H1 (cell line): ENCODE measurements around the gene CYP4F3. TPM values are rescaled to one million over a fixed set of nuclear protein-coding genes. Genes with fewer than 3 reads are reported as not detected.

Experiments used
- CTCF ChIA-PET: fragments of 300-600 bp; sonication (Branson Sonifier 250); formaldehyde crosslinking; loops from one replicate; lab custom pipeline; 2021; ENCODE audit not compliant: partially characterized antibody; lab: Charles Lee
- POLR2A ChIA-PET: fragments of 300-600 bp; sonication (Branson Sonifier 250); formaldehyde crosslinking; loops from one replicate; lab custom pipeline; 2021; ENCODE audit warnings: inconsistent platforms; ENCODE audit not compliant: partially characterized antibody; lab: Charles Lee
- DNase-seq, 2 experiments: peaks; one replicate each; pipeline versions ENCODE4 v3.0.0 to v3.0.0-alpha.2; 2010 to 2022; ENCODE audit warnings: low spot score in 2 of 2, low read depth in 1 of 2, mixed read lengths in 1 of 2
- FAIRE-seq: peaks from 2 replicates; lab custom pipeline; 2011; peaks lifted over from hg19 to GRCh38; lab: Jason Lieb, UNC
- H2AFZ ChIP-seq: 2 replicates; pipeline ENCODE4 v1.8.1; 2012; ENCODE audit warnings: low read length, inconsistent platforms
- H2AK5ac ChIP-seq: 2 replicates; pipeline ENCODE4 v1.6.1; 2013; ENCODE audit warnings: low read depth, low read length
- H2BK120ac ChIP-seq: replicated peaks from 2 replicates; pipeline ENCODE3; 2013; ENCODE audit warnings: low read depth, low read length, inconsistent platforms
- H2BK12ac ChIP-seq: 2 replicates; pipeline ENCODE4 v1.6.1; 2013; ENCODE audit warnings: low read depth, low read length
- H2BK15ac ChIP-seq: 2 replicates; pipeline ENCODE4 v1.6.1; 2013; ENCODE audit warnings: low read length
- H2BK20ac ChIP-seq: 2 replicates; pipeline ENCODE4 v1.6.1; 2013; ENCODE audit warnings: low read length
- H2BK5ac ChIP-seq: 2 replicates; pipeline ENCODE4 v1.6.1; 2013; ENCODE audit warnings: low read depth, low read length
- H3K14ac ChIP-seq: 2 replicates; pipeline ENCODE4 v1.6.1; 2013; ENCODE audit warnings: inconsistent platforms; ENCODE audit not compliant: insufficient read length
- H3K18ac ChIP-seq: 2 replicates; pipeline ENCODE4 v1.6.1; 2013; ENCODE audit warnings: low read length; ENCODE audit errors: extremely low read depth
- H3K23ac ChIP-seq: 2 replicates; pipeline ENCODE4 v1.6.1; 2013; ENCODE audit warnings: inconsistent platforms; ENCODE audit not compliant: insufficient read length
- H3K23me2 ChIP-seq: 2 replicates; pipeline ENCODE4 v1.6.1; 2013; ENCODE audit warnings: low read depth, low read length
- H3K27ac ChIP-seq: 2 replicates; pipeline ENCODE4 v1.6.1; 2011; ENCODE audit warnings: low read depth, low read length, inconsistent platforms
- H3K27me3 ChIP-seq, 4 experiments: replicated peaks in 1 of 4; 1 replicate in 1 of 4; 2 replicates in 3 of 4; pipeline versions ENCODE4 v1.6.1 to v1.8.1; 2011 to 2013; ENCODE audit warnings: low read length in 3 of 4, mild to moderate bottlenecking in 3 of 4, inconsistent platforms in 2 of 4, mixed read lengths in 2 of 4, moderate library complexity in 1 of 4; ENCODE audit not compliant: control insufficient read depth in 3 of 4, insufficient read depth in 3 of 4; ENCODE audit errors: extremely low read depth in 1 of 4
- H3K36me3 ChIP-seq, 4 experiments: 2 replicates each; pipeline versions ENCODE4 v1.6.1 to v1.8.1; 2011 to 2013; ENCODE audit warnings: mild to moderate bottlenecking in 4 of 4, low read length in 3 of 4, moderate library complexity in 2 of 4, control low read depth in 1 of 4, inconsistent platforms in 1 of 4; ENCODE audit not compliant: insufficient read depth in 4 of 4, control insufficient read depth in 2 of 4
- H3K4ac ChIP-seq: replicated peaks from 2 replicates; pipeline ENCODE3; 2013; ENCODE audit warnings: low read length, low read depth, mixed read lengths, inconsistent platforms; ENCODE audit not compliant: insufficient read length
- H3K4me1 ChIP-seq, 4 experiments: replicated peaks in 1 of 4; 1 replicate in 1 of 4; 2 replicates in 3 of 4; pipeline versions ENCODE4 v1.6.1 to v1.8.1; 2011 to 2013; ENCODE audit warnings: low read length in 3 of 4, inconsistent platforms in 2 of 4, mixed read lengths in 1 of 4; ENCODE audit not compliant: insufficient read depth in 4 of 4, control insufficient read depth in 3 of 4
- H3K4me2 ChIP-seq, 2 experiments: 2 replicates each; pipeline versions ENCODE4 v1.6.1 to v1.8.1; 2011 to 2013; ENCODE audit warnings: low read depth in 2 of 2, low read length in 2 of 2, control low read depth in 1 of 2, inconsistent platforms in 1 of 2, mild to moderate bottlenecking in 1 of 2; ENCODE audit not compliant: insufficient read depth in 1 of 2
- H3K4me3 ChIP-seq, 4 experiments: fragments of 200-600, 300-600 bp in 1 of 4; sonication (generic), shearing (Covaris generic), sonication (Bioruptor Twin) in 1 of 4; 2 replicates each; pipeline versions ENCODE4 v1.5.1 to v1.8.1; 2011 to 2016; ENCODE audit warnings: low read length in 4 of 4, low read depth in 3 of 4, control low read depth in 2 of 4, inconsistent platforms in 2 of 4, mild to moderate bottlenecking in 2 of 4, mixed read lengths in 1 of 4, moderate library complexity in 1 of 4; ENCODE audit not compliant: insufficient read depth in 2 of 4; ENCODE audit errors: extremely low read depth in 1 of 4
- H3K56ac ChIP-seq: replicated peaks from 2 replicates; pipeline ENCODE3; 2013; ENCODE audit warnings: low read depth, mild to moderate bottlenecking, mixed read lengths, low read length, inconsistent platforms; ENCODE audit not compliant: insufficient read length
- H3K79me1 ChIP-seq: 2 replicates; pipeline ENCODE4 v1.6.1; 2013; ENCODE audit warnings: low read depth, low read length, control low read depth
- H3K79me2 ChIP-seq, 2 experiments: 2 replicates each; pipeline versions ENCODE4 v1.6.1 to v1.8.1; 2012 to 2013; ENCODE audit warnings: low read length in 2 of 2, mild to moderate bottlenecking in 2 of 2, inconsistent platforms in 1 of 2; ENCODE audit not compliant: insufficient read depth in 2 of 2, control insufficient read depth in 1 of 2
- H3K9ac ChIP-seq, 4 experiments: replicated peaks in 1 of 4; 1 replicate in 1 of 4; 2 replicates in 3 of 4; pipeline versions ENCODE4 v1.6.1 to v1.8.1; 2011 to 2013; ENCODE audit warnings: low read depth in 3 of 4, low read length in 3 of 4, control low read depth in 2 of 4, mild to moderate bottlenecking in 2 of 4, moderate library complexity in 2 of 4, inconsistent platforms in 1 of 4; ENCODE audit errors: extremely low read depth in 1 of 4
- H3K9me3 ChIP-seq, 2 experiments: 2 replicates each; pipeline versions ENCODE4 v1.6.1 to v1.8.1; 2012 to 2013; ENCODE audit warnings: mild to moderate bottlenecking in 2 of 2, moderate library complexity in 2 of 2, control low read depth in 1 of 2, inconsistent platforms in 1 of 2, low read depth in 1 of 2, low read length in 1 of 2, mixed read lengths in 1 of 2; ENCODE audit not compliant: insufficient read depth in 2 of 2
- H4K20me1 ChIP-seq, 2 experiments: replicated peaks in 1 of 2; 2 replicates each; pipeline versions ENCODE3 to v1.8.1; 2011 to 2013; ENCODE audit warnings: inconsistent platforms in 2 of 2, low read length in 2 of 2, mild to moderate bottlenecking in 1 of 2; ENCODE audit not compliant: insufficient read depth in 2 of 2, control insufficient read depth in 1 of 2
- H4K5ac ChIP-seq: 2 replicates; pipeline ENCODE4 v1.6.1; 2013; ENCODE audit warnings: low read length, low read depth, mixed read lengths, inconsistent platforms; ENCODE audit not compliant: insufficient read length
- H4K8ac ChIP-seq: 2 replicates; pipeline ENCODE4 v1.8.0; 2013; ENCODE audit warnings: mild to moderate bottlenecking, moderate library complexity, low read length, inconsistent platforms; ENCODE audit not compliant: insufficient read depth; ENCODE audit errors: extremely low read depth
- H4K91ac ChIP-seq: replicated peaks from 2 replicates; pipeline ENCODE3; 2013; ENCODE audit warnings: low read length, mixed read lengths, inconsistent platforms; ENCODE audit not compliant: insufficient read length
- WGBS, 2 experiments: shearing (Covaris generic) in 1 of 2; methylation state at CpG; one replicate each; pipeline versions ENCODE4 v1.1.6 to v1.1.7; 2013 to 2015; ENCODE audit warnings: low lambda C conversion rate in 2 of 2, mixed read lengths in 2 of 2, inconsistent platforms in 1 of 2, low coverage in 1 of 2, missing lambda C conversion rate in 1 of 2; ENCODE audit not compliant: insufficient replicate concordance in 2 of 2, insufficient coverage in 1 of 2, insufficient read length in 1 of 2; ENCODE audit errors: extremely low coverage in 1 of 2, missing lambda C conversion rate in 1 of 2; 5-methylcytosine and 5-hydroxymethylcytosine counted together
- polyA plus RNA-seq, 7 experiments: library from polyadenylated mRNA; depleted of rRNA in 3 of 7; stranded (reverse) in 5 of 7; unstranded in 2 of 7; fragments of >200 nt in 5 of 7; fragments of 200-250 nt in 2 of 7; gene quantifications; 1 replicate in 5 of 7; 2 replicates in 1 of 7; 4 replicates in 1 of 7; pipeline versions ENCODE4 v1.2.1 to v1.2.3, GENCODE V29; 2011 to 2013; ENCODE audit warnings: missing spikeins in 2 of 7, mixed read lengths in 2 of 7
- total RNA-seq: library from RNA; stranded (reverse); fragmentation: NEBNext Ultra II Directional; extraction: Animal tissue kit (Norgen Biotek cat#: 25700); gene quantifications from 2 replicates; pipeline ENCODE4 v1.2.1, GENCODE V29; 2021

Gene CYP4F3
- total and polyA plus RNA-seq, 2 of the 8 experiments (the other 6 are each of a cell fraction or from before 2014, with no cell fraction given), result not detected

- H3K4me3 ChIP-seq, result no peak overlapping the region
- no peak overlapping the region for H3K4ac ChIP-seq
- H3K27ac ChIP-seq, result no peak overlapping the region
- no peak overlapping the region for H3K9ac ChIP-seq
- H4K91ac ChIP-seq, result no peak overlapping the region
- POLR2A ChIA-PET, result no interaction called here
- no peak overlapping the region for H2AFZ ChIP-seq
- H3K4me1 ChIP-seq, result no peaks in the 10 kb centered on the region
- no peak overlapping the region for H3K4me2 ChIP-seq
- no peaks in the 10 kb centered on the region for H3K23me2 ChIP-seq
- no peaks in the 10 kb centered on the region for H3K79me2 ChIP-seq
- no peaks in the 10 kb centered on the region for H3K27me3 ChIP-seq
- no peak overlapping the region for H2BK5ac ChIP-seq
- 53% methylated on average over 5 of the region's 5 CpGs; no CpG with 5 or more reads in 1 of the 2 experiments for WGBS, 2 experiments
- CTCF ChIA-PET, result no interaction called here
- no peak overlapping the region for H3K18ac ChIP-seq
- H3K56ac ChIP-seq, result no peak overlapping the region
- no peak overlapping the region for H3K23ac ChIP-seq
- H3K9me3 ChIP-seq, result peaks cover 50 to 56% of the 10 kb centered on the region in 2 experiments
- no peak overlapping the region for H4K8ac ChIP-seq
- no peak overlapping the region for H4K5ac ChIP-seq
- no peak overlapping the region for H3K14ac ChIP-seq
- H2BK12ac ChIP-seq, result no peak overlapping the region
- no peak overlapping the region for H2AK5ac ChIP-seq
- H2BK20ac ChIP-seq, result no peak overlapping the region
- no peaks in the 10 kb centered on the region for H3K79me1 ChIP-seq
- H2BK120ac ChIP-seq, result no peak overlapping the region
- H2BK15ac ChIP-seq, result no peak overlapping the region
- DNase-seq (no peak), FAIRE-seq (no peak)
- no peaks in the 10 kb centered on the region for H3K36me3 ChIP-seq
- no peaks in the 10 kb centered on the region for H4K20me1 ChIP-seq
Measured at GRCh38 chr19:15633082-15633835, 7.4 kb upstream of the CYP4F3 start.
